ENCODE data around the gene TMEM203. TPM values are rescaled to one million over a fixed set of nuclear protein-coding genes. Genes with fewer than 3 reads are reported as not detected.

TMEM203 gene
- total RNA-seq, 1 experiment from 2014 or later: 50.6 TPM

DNA sequence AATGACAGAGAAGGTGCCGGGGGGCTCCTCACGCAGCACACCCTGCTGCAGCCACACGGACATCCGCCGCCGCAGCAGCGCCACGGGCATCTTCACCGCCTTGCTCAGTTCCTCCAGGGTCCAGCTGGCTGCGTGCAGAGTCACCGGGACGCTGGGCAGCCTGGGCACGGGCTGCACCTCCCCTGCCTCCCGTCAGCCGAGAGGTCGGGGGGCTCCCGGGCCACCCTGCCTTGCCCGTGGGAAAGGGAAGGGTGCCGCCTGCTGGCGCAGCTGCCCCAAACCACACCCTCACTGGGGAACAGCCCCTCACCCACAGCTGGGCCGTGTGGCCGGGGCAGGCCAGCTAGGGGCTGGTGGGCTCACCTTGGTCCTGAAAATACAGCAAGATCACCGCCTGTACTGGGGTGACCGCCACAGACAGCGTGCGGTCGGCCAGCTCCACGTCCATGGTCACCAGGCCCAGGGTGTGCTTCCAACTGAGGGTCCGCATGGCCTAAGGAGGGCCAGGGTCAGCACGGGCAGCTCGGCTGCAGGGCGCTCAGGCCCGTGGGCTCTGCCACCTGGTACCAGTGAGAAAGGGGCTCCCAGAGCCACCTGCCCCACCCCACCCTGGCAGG lies 30.0 kb downstream of the TMEM203 start (continued):
- TF ChIP-seq, protein P1, sequence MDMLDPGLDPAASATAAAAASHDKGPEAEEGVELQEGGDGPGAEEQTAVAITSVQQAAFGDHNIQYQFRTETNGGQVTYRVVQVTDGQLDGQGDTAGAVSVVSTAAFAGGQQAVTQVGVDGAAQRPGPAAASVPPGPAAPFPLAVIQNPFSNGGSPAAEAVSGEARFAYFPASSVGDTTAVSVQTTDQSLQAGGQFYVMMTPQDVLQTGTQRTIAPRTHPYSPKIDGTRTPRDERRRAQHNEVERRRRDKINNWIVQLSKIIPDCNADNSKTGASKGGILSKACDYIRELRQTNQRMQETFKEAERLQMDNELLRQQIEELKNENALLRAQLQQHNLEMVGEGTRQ (CRISPR knock-in tag; IDR thresholded peaks at IDR 0.05): peak; percentile 44
- 0 out of 2 replicates have a peak, but pooled peaks have one; percentile 22 for TF ChIP-seq ZNF138 (CRISPR knock-in tag; conservative IDR thresholded peaks at IDR 0.05)
- no peak for TF ChIP-seq NFYB (CRISPR knock-in tag; conservative IDR thresholded peaks at IDR 0.05; ENCODE audit: low read depth)
- no peak for TF ChIP-seq ZNF263 (CRISPR knock-in tag; IDR thresholded peaks at IDR 0.05; ENCODE audit: low read depth)
- no peak for TF ChIP-seq MYBL2 (CRISPR knock-in tag; IDR thresholded peaks at IDR 0.05)
- TF ChIP-seq, protein P2, sequence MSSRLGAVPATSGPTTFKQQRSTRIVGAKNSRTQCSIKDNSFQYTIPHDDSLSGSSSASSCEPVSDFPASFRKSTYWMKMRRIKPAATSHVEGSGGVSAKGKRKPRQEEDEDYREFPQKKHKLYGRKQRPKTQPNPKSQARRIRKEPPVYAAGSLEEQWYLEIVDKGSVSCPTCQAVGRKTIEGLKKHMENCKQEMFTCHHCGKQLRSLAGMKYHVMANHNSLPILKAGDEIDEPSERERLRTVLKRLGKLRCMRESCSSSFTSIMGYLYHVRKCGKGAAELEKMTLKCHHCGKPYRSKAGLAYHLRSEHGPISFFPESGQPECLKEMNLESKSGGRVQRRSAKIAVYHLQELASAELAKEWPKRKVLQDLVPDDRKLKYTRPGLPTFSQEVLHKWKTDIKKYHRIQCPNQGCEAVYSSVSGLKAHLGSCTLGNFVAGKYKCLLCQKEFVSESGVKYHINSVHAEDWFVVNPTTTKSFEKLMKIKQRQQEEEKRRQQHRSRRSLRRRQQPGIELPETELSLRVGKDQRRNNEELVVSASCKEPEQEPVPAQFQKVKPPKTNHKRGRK (CRISPR knock-in tag; IDR thresholded peaks at IDR 0.05; ENCODE audit: borderline replicate concordance): no peak
- TF ChIP-seq ZNF121 (CRISPR knock-in tag; IDR thresholded peaks at IDR 0.05): peak; percentile 92
- no peak for TF ChIP-seq CREM (CRISPR knock-in tag; IDR thresholded peaks at IDR 0.05)
- no peak for TF ChIP-seq OVOL2 (CRISPR knock-in tag; IDR thresholded peaks at IDR 0.05; ENCODE audit: borderline replicate concordance)
- TF ChIP-seq EMX1 (CRISPR knock-in tag; IDR thresholded peaks at IDR 0.05): 0 out of 2 replicates have a peak, but pooled peaks have one; percentile 67
- TF ChIP-seq, protein P3, sequence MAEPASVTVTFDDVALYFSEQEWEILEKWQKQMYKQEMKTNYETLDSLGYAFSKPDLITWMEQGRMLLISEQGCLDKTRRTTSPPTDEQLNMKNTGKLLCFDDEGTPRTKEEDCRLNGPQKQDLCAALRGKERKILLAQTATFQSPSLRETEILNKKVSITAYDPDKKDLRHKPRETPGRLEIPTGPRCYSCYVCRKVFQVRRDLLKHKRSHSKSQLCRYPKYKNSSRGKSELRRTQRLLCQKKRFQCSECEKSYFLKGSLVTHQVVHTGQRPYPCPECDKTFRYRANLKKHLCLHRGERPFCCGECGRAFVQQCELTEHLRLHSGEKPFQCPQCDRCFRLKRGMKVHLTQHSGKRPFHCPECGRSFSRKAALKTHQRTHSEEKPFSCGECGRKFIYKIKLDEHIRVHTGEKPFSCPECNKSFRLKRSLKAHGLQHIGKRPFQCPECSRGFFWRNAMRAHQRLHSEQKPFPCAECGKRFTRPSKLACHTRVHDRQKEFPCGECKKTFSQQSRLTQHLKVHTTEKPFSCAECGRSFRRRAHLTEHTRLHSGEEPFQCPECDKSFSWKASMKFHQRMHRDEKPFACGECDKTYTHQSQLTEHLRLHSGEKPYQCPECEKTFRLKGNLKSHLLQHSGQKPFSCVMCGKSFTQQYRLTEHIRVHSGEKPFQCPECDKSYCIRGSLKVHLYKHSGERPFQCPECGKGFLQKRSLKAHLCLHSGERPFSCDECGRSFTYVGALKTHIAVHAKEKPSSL (CRISPR knock-in tag; conservative IDR thresholded peaks at IDR 0.05): no peak
- TF ChIP-seq, protein P4, sequence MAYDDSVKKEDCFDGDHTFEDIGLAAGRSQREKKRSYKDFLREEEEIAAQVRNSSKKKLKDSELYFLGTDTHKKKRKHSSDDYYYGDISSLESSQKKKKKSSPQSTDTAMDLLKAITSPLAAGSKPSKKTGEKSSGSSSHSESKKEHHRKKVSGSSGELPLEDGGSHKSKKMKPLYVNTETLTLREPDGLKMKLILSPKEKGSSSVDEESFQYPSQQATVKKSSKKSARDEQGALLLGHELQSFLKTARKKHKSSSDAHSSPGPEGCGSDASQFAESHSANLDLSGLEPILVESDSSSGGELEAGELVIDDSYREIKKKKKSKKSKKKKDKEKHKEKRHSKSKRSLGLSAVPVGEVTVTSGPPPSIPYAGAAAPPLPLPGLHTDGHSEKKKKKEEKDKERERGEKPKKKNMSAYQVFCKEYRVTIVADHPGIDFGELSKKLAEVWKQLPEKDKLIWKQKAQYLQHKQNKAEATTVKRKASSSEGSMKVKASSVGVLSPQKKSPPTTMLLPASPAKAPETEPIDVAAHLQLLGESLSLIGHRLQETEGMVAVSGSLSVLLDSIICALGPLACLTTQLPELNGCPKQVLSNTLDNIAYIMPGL (CRISPR knock-in tag; IDR thresholded peaks at IDR 0.05): peak; percentile 72

DNA sequence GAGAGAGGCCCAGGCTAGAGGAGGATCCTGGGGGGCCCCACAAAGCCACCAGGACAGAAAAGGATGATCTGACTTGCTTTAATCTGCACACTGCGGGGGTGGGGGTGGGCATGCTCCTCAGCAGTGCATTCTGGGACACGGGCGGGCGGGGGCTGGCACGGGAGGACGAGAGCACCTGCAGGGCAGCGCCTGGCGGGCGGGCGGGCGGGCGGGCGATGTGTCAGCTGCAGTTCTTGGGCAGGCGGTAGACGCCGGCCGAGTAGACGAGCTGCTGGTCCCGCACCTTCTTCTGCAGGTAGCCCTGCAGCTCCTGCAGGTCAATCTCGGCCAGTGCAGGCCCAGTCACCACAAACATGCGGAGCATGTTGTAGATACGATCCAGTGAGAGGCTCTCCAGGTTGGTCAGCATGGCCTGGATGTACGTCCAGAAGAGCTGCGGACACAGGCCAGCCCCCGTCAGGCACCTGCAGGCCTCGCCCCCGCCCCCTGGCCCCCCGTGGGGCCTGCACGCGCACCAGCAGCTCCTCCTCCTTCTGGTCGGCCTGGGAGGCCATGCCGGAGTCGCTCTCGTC lies 30.6 kb downstream of the TMEM203 start:
- DNase-seq (ENCODE audit: low spot score) (peak; percentile 42), ATAC-seq (peak; percentile 17)
- Mint-ChIP-seq H3K27me3 (ENCODE audit: low read depth) (peaks cover 21% of the 10 kb centered on the region), H3K36me3 (no peaks in the 10 kb centered on the region), H3K9me3 (no peaks in the 10 kb centered on the region), H3K27ac (no peak overlapping the region), H3K4me3 (peak overlapping the region; percentile 42; the same call in 1 of the 2 replicates), H3K4me1 (peaks cover 6% of the 10 kb centered on the region)
- ChIA-PET CTCF (interaction anchor here (0.5 to 3.6 kb wide), 33 partner anchors 13 to 248 kb away, joined by 3 to 40 read pairs (median 8); partner anchors contain the start of genes ABCA2, ANAPC2, CYSRT1 and EXD3), POLR2A (interaction anchor here (0.7 to 1.8 kb wide), 5 partner anchors 12 to 61 kb away, joined by 3 to 6 read pairs (median 3); no protein-coding TSS in a partner anchor)
- TF ChIP-seq, protein P5, sequence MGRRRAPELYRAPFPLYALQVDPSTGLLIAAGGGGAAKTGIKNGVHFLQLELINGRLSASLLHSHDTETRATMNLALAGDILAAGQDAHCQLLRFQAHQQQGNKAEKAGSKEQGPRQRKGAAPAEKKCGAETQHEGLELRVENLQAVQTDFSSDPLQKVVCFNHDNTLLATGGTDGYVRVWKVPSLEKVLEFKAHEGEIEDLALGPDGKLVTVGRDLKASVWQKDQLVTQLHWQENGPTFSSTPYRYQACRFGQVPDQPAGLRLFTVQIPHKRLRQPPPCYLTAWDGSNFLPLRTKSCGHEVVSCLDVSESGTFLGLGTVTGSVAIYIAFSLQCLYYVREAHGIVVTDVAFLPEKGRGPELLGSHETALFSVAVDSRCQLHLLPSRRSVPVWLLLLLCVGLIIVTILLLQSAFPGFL (CRISPR knock-in tag; IDR thresholded peaks at IDR 0.05; ENCODE audit: borderline replicate concordance): no peak
- TF ChIP-seq, protein P6, sequence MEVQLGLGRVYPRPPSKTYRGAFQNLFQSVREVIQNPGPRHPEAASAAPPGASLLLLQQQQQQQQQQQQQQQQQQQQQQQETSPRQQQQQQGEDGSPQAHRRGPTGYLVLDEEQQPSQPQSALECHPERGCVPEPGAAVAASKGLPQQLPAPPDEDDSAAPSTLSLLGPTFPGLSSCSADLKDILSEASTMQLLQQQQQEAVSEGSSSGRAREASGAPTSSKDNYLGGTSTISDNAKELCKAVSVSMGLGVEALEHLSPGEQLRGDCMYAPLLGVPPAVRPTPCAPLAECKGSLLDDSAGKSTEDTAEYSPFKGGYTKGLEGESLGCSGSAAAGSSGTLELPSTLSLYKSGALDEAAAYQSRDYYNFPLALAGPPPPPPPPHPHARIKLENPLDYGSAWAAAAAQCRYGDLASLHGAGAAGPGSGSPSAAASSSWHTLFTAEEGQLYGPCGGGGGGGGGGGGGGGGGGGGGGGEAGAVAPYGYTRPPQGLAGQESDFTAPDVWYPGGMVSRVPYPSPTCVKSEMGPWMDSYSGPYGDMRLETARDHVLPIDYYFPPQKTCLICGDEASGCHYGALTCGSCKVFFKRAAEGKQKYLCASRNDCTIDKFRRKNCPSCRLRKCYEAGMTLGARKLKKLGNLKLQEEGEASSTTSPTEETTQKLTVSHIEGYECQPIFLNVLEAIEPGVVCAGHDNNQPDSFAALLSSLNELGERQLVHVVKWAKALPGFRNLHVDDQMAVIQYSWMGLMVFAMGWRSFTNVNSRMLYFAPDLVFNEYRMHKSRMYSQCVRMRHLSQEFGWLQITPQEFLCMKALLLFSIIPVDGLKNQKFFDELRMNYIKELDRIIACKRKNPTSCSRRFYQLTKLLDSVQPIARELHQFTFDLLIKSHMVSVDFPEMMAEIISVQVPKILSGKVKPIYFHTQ (CRISPR knock-in tag; IDR thresholded peaks at IDR 0.05): no peak
- TF ChIP-seq, protein P7, sequence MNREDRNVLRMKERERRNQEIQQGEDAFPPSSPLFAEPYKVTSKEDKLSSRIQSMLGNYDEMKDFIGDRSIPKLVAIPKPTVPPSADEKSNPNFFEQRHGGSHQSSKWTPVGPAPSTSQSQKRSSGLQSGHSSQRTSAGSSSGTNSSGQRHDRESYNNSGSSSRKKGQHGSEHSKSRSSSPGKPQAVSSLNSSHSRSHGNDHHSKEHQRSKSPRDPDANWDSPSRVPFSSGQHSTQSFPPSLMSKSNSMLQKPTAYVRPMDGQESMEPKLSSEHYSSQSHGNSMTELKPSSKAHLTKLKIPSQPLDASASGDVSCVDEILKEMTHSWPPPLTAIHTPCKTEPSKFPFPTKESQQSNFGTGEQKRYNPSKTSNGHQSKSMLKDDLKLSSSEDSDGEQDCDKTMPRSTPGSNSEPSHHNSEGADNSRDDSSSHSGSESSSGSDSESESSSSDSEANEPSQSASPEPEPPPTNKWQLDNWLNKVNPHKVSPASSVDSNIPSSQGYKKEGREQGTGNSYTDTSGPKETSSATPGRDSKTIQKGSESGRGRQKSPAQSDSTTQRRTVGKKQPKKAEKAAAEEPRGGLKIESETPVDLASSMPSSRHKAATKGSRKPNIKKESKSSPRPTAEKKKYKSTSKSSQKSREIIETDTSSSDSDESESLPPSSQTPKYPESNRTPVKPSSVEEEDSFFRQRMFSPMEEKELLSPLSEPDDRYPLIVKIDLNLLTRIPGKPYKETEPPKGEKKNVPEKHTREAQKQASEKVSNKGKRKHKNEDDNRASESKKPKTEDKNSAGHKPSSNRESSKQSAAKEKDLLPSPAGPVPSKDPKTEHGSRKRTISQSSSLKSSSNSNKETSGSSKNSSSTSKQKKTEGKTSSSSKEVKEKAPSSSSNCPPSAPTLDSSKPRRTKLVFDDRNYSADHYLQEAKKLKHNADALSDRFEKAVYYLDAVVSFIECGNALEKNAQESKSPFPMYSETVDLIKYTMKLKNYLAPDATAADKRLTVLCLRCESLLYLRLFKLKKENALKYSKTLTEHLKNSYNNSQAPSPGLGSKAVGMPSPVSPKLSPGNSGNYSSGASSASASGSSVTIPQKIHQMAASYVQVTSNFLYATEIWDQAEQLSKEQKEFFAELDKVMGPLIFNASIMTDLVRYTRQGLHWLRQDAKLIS (CRISPR knock-in tag; IDR thresholded peaks at IDR 0.05; ENCODE audit: borderline replicate concordance): no peak
- no peak for TF ChIP-seq TP53 (CRISPR knock-in tag; IDR thresholded peaks at IDR 0.05)
- TF ChIP-seq NR2C2 (CRISPR knock-in tag; IDR thresholded peaks at IDR 0.05): no peak

All from WTC11 (cell line).